ENCODE results near the gene KLF2.

- TF ChIP-seq CTCF (IDR thresholded peaks at IDR 0.05) (no peak), POLR2A (IDR thresholded peaks at IDR 0.05) (no peak)
These were observed 37.3 kb downstream of the KLF2 start for GRCh38 chr19:16361926-16362325.

Data from body of pancreas (tissue), 4 donors.